SJCRH30 (cell line): ENCODE measurements around the gene FBXO7. TPM values are rescaled to one million over a fixed set of nuclear protein-coding genes. Genes with fewer than 3 reads are reported as not detected.

Source experiments
- DNase-seq, 2 experiments: peaks; one replicate each; pipeline ENCODE4 v3.0.0-alpha.2; 2015 to 2020
- H3K27ac ChIP-seq: fragments of 250-450 bp; sonication (Bioruptor Pico); 2 replicates; pipeline ENCODE4 v1.5.1; 2020; ENCODE audit warnings: mild to moderate bottlenecking, moderate library complexity
- H3K27me3 ChIP-seq: fragments of 250-450 bp; sonication (Bioruptor Pico); 2 replicates; pipeline ENCODE4 v1.5.1; 2020; ENCODE audit warnings: mild to moderate bottlenecking, moderate library complexity
- H3K36me3 ChIP-seq: fragments of 250-450 bp; sonication (Bioruptor Pico); 2 replicates; pipeline ENCODE4 v1.5.1; 2020; ENCODE audit warnings: mild to moderate bottlenecking, moderate library complexity
- H3K4me1 ChIP-seq: fragments of 250-450 bp; sonication (Bioruptor Pico); 2 replicates; pipeline ENCODE4 v1.5.1; 2020; ENCODE audit warnings: mild to moderate bottlenecking, moderate library complexity
- H3K4me3 ChIP-seq: fragments of 250-450 bp; sonication (Bioruptor Pico); 2 replicates; pipeline ENCODE4 v1.5.1; 2020; ENCODE audit warnings: mild to moderate bottlenecking, moderate library complexity
- H3K9me3 ChIP-seq: fragments of 250-450 bp; sonication (Bioruptor Pico); replicated peaks from 2 replicates; pipeline ENCODE4 v1.5.1; 2020; ENCODE audit warnings: mild to moderate bottlenecking, moderate library complexity
- total RNA-seq: library from RNA; depleted of rRNA; stranded (reverse); fragments of >200 nt; shearing (Covaris generic); gene quantifications from 2 replicates; pipeline ENCODE4 v1.2.3, GENCODE V29; 2014; rRNA removed

Gene FBXO7
- total RNA-seq = 78.4 and 82.4 TPM in 2 replicates

- H3K4me3 ChIP-seq = peak within 1 kb of the TSS; percentile 96
- no peaks in the 10 kb centered on the region for H3K36me3 ChIP-seq
- H3K4me1 ChIP-seq = peaks cover 9% of the 10 kb centered on the region; the same call in 1 of the 2 replicates
- no peaks in the 10 kb centered on the region for H3K27me3 ChIP-seq
- peak within 1 kb of the TSS; percentile 91 for H3K27ac ChIP-seq
- DNase-seq = peak; percentile 88 to 93
- H3K9me3 ChIP-seq = no peaks in the 10 kb centered on the region
Observed at GRCh38 chr22:32474635-32475467, at the start of gene FBXO7. Gene FBXO7, plus strand, starts transcription at chr22:32474811. Its CDS starts 192 bp downstream, at chr22:32475003.

- no peaks in the 10 kb centered on the region for H3K4me1 ChIP-seq
- no peaks in the 10 kb centered on the region for H3K9me3 ChIP-seq
- H3K27ac ChIP-seq = no peak overlapping the region
- H3K27me3 ChIP-seq = no peaks in the 10 kb centered on the region
- no peaks in the 10 kb centered on the region for H3K36me3 ChIP-seq
- no peak for DNase-seq
- no peak overlapping the region for H3K4me3 ChIP-seq
Observed at GRCh38 chr22:32426881-32427280, 47.7 kb upstream of the FBXO7 start.

- Histone ChIP-seq H3K4me1 (no peaks in the 10 kb centered on the region), H3K4me3 (no peak overlapping the region), H3K9me3 (no peaks in the 10 kb centered on the region), H3K27ac (no peak overlapping the region), H3K27me3 (no peaks in the 10 kb centered on the region), H3K36me3 (no peaks in the 10 kb centered on the region)
- no peak for DNase-seq
Observed at GRCh38 chr22:32430352-32430751, 44.3 kb upstream of the FBXO7 start.

- H3K36me3 ChIP-seq = no peaks in the 10 kb centered on the region
Observed at GRCh38 chr22:32444068-32444467, 30.5 kb upstream of the FBXO7 start.

GRCh38 chr22:32446321-32446720 is 28.3 kb upstream of the FBXO7 start:
- 0 out of 2 replicates have a peak, but pooled peaks cover 6% of the 10 kb centered on the region for H3K27me3 ChIP-seq
- H3K27ac ChIP-seq = no peak overlapping the region
- no peaks in the 10 kb centered on the region for H3K4me1 ChIP-seq
- no peak overlapping the region for H3K4me3 ChIP-seq
- no peaks in the 10 kb centered on the region for H3K36me3 ChIP-seq
- DNase-seq = no peak
- H3K9me3 ChIP-seq = no peaks in the 10 kb centered on the region

More at GRCh38 chr22:32444068-32444467, 30.5 kb upstream of the FBXO7 start:
- Histone ChIP-seq H3K4me1 (no peaks in the 10 kb centered on the region), H3K4me3 (no peak overlapping the region), H3K27ac (no peak overlapping the region), H3K27me3 (0 out of 2 replicates have a peak, but pooled peaks cover 6% of the 10 kb centered on the region), H3K9me3 (no peaks in the 10 kb centered on the region)
- DNase-seq = peak in 1 of 2 experiments; percentile 15

GRCh38 chr22:32448980-32449379 is 25.6 kb upstream of the FBXO7 start:
- no peak for DNase-seq
- Histone ChIP-seq H3K27ac (no peak overlapping the region), H3K36me3 (no peaks in the 10 kb centered on the region), H3K4me1 (no peaks in the 10 kb centered on the region), H3K4me3 (no peak overlapping the region), H3K27me3 (peaks cover 6% of the 10 kb centered on the region; the same call in 1 of the 2 replicates), H3K9me3 (no peaks in the 10 kb centered on the region)

GRCh38 chr22:32457031-32457430 is 17.6 kb upstream of the FBXO7 start:
- DNase-seq = no peak
- Histone ChIP-seq H3K27me3 (no peaks in the 10 kb centered on the region; the same call in 1 of the 2 replicates), H3K9me3 (no peaks in the 10 kb centered on the region), H3K4me3 (no peak overlapping the region), H3K36me3 (no peaks in the 10 kb centered on the region), H3K27ac (no peak overlapping the region), H3K4me1 (no peaks in the 10 kb centered on the region)

- H3K4me3 ChIP-seq = no peak overlapping the region
- H3K4me1 ChIP-seq = no peaks in the 10 kb centered on the region
- H3K27me3 ChIP-seq = no peaks in the 10 kb centered on the region
- no peak overlapping the region for H3K27ac ChIP-seq
- H3K36me3 ChIP-seq = no peaks in the 10 kb centered on the region
- no peaks in the 10 kb centered on the region for H3K9me3 ChIP-seq
- no peak for DNase-seq
Observed at GRCh38 chr22:32462452-32462851, 12.2 kb upstream of the FBXO7 start.

- Histone ChIP-seq H3K4me3 (no peak overlapping the region), H3K27me3 (no peaks in the 10 kb centered on the region; the same call in 1 of the 2 replicates)
- DNase-seq = no peak
Observed at GRCh38 chr22:32465661-32466060, 8.9 kb upstream of the FBXO7 start.

GRCh38 chr22:32466496-32466895 is 8.1 kb upstream of the FBXO7 start:
- Histone ChIP-seq H3K36me3 (no peaks in the 10 kb centered on the region), H3K9me3 (no peaks in the 10 kb centered on the region), H3K4me1 (no peaks in the 10 kb centered on the region), H3K27ac (no peak overlapping the region), H3K27me3 (no peaks in the 10 kb centered on the region; the same call in 1 of the 2 replicates), H3K4me3 (no peak overlapping the region)
- DNase-seq = no peak

More at GRCh38 chr22:32465661-32466060, 8.9 kb upstream of the FBXO7 start:
- Histone ChIP-seq H3K27ac (no peak overlapping the region), H3K9me3 (no peaks in the 10 kb centered on the region), H3K4me1 (no peaks in the 10 kb centered on the region), H3K36me3 (no peaks in the 10 kb centered on the region)

GRCh38 chr22:32469799-32470212 is 4.8 kb upstream of the FBXO7 start:
- peak in 1 of 2 experiments; percentile 7 for DNase-seq
- Histone ChIP-seq H3K4me1 (peaks cover 4% of the 10 kb centered on the region; the same call in 1 of the 2 replicates), H3K9me3 (no peaks in the 10 kb centered on the region), H3K27me3 (no peaks in the 10 kb centered on the region; the same call in 1 of the 2 replicates), H3K36me3 (no peaks in the 10 kb centered on the region), H3K27ac (no peak overlapping the region), H3K4me3 (no peak overlapping the region)

GRCh38 chr22:32473388-32473952 is 1.1 kb upstream of the FBXO7 start:
- no peak overlapping the region for H3K27ac ChIP-seq
- no peaks in the 10 kb centered on the region for H3K9me3 ChIP-seq
- H3K4me1 ChIP-seq = peaks cover 9% of the 10 kb centered on the region; the same call in 1 of the 2 replicates
- no peak overlapping the region; the same call in 1 of the 2 replicates for H3K4me3 ChIP-seq
- peak; percentile 17 to 70 for DNase-seq
- no peaks in the 10 kb centered on the region; the same call in 1 of the 2 replicates for H3K27me3 ChIP-seq
- no peaks in the 10 kb centered on the region for H3K36me3 ChIP-seq

GRCh38 chr22:32475468-32476010 is 928 bp downstream of the FBXO7 start:
- H3K4me3 ChIP-seq = peak overlapping the region; percentile 96
- peaks cover 9% of the 10 kb centered on the region; the same call in 1 of the 2 replicates for H3K4me1 ChIP-seq
- peak overlapping the region; percentile 91 for H3K27ac ChIP-seq
- DNase-seq = peak; percentile 26 to 51
- no peaks in the 10 kb centered on the region for H3K9me3 ChIP-seq
- no peaks in the 10 kb centered on the region for H3K27me3 ChIP-seq
- H3K36me3 ChIP-seq = no peaks in the 10 kb centered on the region

- no peaks in the 10 kb centered on the region for H3K36me3 ChIP-seq
- H3K9me3 ChIP-seq = no peaks in the 10 kb centered on the region
- H3K27me3 ChIP-seq = no peaks in the 10 kb centered on the region
- no peak for DNase-seq
- H3K4me1 ChIP-seq = peaks cover 9% of the 10 kb centered on the region; the same call in 1 of the 2 replicates
- no peak overlapping the region for H3K27ac ChIP-seq
- peak overlapping the region; percentile 96 for H3K4me3 ChIP-seq
Observed at GRCh38 chr22:32476281-32477195, 1.9 kb downstream of the FBXO7 start.
